ENCODE results near the gene UNC79. TPM values are rescaled to one million over a fixed set of nuclear protein-coding genes. Genes with fewer than 3 reads are reported as not detected.

The UNC79 gene
- total RNA-seq, 1 donor: under 0.01 TPM

DNA sequence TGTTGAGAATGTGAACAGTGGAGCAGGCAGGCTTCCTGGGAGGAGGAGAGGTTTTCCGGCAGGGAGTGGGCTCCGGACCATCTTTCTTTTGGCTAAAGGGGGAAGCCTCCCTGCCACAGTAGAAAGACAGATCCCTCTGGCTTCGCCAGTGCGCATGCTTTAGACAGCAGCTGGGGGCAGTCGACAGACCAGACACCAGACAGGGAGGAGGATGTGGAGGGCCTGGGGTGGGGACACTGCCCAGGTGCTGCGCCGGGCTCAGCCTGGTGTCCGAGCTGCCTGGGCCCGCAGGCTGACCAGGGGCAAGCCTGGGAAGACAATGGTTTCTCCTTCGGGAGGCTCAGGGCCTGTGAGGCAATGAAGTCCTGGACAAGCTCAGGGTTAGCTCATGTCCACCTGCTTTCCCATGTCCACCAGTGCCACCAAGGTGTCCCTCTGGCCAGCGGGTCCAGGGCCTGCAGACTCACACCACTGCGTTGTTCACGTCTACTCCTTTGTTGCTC is 290.3 kb downstream of the UNC79 start:
- DNase-seq (ENCODE audit: low read depth in 2 of 3, low spot score in 2 of 3): no peak

DNA sequence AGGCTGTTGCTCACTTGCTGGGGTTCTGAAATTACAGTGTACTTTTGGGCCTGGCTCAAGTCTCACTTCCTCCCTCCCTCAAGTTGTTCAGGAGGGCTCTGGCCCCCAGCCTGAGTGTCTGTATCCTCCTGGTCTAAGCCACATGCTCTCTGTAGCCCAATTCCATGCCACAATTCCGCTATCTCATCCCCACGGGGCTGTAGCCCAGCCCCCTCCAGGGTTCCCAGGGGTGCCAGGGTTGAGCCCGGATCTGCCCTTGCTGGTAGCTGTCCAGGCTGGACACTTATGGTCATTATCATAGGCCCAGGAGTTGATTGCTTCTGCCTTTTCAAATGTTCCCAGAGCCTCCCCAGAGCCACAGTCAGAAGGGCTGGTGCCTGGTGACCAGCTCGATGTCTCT is 292.3 kb downstream of the UNC79 start:
- no peak for DNase-seq (ENCODE audit: low read depth in 2 of 3, low spot score in 2 of 3)

DNA sequence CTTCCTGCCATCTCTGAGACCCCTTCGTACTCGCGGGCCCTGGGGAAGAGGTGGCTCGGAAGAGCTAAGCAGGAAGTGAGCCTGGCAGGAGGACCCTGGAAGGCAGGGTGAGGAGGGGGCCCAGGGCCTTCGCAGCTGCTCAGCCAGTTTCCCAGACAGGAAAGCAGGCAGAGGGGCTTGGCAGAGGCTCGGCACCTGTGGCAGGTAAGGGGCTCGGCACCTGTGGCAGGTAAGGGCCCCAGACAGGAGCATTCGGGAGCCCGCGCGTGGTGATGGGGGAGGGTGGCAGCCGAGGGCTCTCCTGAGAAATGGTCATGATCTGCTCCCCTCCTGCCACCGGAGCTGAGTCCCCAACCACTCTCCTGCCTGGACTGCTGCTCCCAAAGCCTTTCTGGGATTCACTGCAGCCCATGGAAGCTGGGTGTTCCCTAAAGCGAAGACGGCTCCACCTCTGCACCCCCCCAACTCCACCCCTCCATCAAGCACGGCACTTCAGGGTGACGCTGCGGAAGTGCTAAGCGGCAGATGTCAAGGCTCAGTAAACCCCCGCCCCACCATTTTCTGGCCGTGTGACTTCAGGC is 294.4 kb downstream of the UNC79 start:
- no peak for DNase-seq (ENCODE audit: low read depth in 2 of 3, low spot score in 2 of 3)

DNA sequence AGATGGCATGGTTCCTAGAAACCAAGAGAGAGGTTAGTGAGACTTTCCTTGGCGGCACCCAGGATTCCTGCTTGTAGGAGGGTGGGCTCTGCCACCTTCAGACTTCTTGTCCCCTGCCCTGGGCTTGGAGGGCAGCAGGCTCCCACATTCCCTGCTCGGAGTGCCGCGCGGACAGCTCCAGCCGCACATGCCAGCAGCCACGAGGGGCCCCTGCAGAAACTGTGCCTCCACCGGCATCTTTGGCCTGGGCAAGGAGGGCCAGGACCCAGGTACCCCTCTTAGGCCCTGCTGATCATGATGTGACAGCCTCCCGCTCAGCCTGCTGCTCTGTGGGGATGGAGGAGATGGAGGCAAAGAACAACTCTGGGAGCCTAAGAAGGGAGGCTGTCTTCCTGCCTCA is 295.3 kb downstream of the UNC79 start:
- no peak for DNase-seq (ENCODE audit: low read depth in 2 of 3, low spot score in 2 of 3)

DNA sequence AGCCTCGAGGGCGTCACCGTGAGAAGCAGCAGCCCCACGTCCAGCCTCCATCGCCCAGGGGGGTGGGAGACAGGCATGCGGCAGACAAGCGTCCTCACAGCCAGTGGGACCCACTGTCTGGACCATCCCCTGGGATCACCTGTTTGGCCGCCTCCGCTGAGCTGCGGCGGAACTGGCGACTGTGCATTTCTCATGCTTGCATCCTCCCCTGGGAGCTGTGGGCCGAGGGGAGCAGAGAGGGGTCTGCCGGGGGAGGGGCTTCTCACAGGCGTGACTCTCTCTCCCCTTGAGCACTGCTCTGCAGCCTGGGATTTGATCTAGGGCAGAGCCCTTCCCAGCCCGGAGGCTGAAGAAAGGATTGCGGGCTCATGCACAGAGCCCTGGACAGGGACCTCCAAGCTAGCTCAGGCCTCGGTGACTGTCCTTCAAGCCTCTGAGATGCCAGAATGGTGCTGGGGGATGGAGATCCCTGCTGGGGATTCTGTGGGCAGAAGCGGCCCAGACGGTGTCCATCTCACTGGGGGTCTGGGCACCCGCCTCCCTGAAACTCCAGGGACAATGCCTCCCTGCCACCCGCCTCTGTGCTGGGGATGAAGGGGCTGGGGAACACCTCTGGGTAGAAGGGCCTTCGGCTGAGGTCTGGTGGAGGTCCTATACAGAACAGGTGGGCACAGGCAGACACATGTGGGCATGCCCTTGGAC is 296.5 kb downstream of the UNC79 start:
- no peak for DNase-seq (ENCODE audit: low read depth in 2 of 3, low spot score in 2 of 3)

DNA sequence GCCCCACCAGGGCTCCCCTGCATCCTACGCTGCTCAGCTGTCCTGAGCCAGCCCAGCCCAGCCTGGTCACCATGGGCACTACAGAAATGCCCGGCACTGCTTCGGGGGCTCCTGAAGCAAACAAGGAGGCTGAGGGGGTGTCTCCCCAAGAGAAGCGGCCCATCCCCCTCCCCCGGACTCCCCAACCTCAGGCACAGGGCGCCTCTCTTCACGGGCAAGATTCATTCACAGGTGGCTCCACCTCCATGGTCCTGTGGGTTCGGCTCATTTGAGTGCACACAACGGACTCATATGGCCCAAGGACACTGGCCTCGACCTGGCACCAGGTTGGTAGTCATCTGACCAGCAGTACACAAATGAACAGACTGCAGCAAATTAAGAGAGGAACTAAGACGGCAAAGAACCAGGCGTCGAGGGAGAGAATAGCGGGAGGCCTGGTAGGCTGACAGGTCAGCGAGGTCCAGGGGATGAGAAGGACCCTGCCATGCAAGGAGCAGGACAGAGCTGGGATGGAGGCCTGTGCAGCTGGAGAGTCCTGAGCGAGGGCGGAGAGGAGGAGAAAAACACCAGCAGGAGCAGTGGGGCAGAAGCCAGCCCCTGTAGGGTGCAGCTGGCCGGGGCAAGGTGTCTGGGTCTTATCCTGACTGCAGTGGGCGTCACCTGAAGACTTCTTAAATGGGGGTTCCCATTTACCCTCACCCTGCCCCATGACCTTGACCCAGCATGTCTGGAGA is 297.3 kb downstream of the UNC79 start:
- no peak for DNase-seq (ENCODE audit: low read depth in 2 of 3, low spot score in 2 of 3)

DNA sequence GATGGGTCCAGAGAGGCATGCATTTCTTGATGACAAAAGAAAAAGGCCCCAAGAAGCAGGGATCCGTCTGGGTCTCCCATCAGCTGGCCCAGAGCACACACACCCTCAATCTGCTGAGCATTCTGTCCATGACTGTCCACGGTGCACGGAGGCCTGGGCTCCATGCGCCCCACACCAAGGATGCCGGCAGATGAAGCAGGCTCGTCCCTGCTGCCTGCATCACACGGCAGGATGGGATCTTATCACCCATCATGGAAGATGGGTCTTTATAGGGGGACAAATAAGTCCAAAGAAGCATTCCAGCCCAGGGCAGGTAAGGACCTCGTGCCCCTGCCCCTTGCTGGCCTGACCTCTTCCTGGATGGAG is 297.9 kb downstream of the UNC79 start:
- DNase-seq (ENCODE audit: low read depth in 2 of 3, low spot score in 2 of 3): no peak

DNA sequence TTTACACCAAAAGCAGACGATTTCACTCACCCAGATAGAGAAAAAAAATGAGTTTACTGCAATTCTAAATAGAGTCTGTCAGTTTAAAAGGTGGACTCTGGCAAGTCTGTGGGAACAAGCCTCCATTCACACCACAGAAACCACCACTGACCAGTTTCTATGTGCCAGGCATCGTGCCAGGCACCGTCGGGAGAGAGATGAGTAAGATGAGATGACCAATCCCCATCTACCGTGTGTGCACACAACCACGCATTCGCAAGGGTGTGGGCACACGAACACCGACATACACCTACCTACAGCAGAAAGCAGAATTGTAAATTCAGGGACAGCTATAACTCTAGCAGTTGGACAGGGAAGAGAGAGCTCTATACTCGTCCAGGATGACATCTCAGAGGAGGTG is 299.3 kb downstream of the UNC79 start:
- DNase-seq (ENCODE audit: low read depth in 2 of 3, low spot score in 2 of 3): no peak

DNA sequence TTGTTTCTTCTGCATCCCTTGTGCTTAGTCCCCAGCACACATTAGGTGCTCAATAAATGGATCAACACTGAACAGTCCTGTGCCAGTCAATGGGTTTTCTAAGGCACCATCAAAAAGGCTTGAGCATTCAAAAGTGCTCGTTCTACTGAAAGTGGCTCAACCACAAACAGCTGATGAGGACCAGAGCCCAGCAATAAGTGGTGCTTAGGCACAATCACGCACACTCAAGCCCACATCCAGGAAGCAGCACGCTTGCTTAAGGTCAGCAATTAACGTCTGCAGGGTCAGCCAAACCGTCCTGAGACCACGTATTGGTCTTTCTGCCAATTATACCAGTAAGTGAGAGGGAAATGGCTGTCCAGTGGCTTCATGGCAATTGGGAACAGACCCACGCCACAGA is 301.0 kb downstream of the UNC79 start:
- no peak for DNase-seq (ENCODE audit: low read depth in 2 of 3, low spot score in 2 of 3)

DNA sequence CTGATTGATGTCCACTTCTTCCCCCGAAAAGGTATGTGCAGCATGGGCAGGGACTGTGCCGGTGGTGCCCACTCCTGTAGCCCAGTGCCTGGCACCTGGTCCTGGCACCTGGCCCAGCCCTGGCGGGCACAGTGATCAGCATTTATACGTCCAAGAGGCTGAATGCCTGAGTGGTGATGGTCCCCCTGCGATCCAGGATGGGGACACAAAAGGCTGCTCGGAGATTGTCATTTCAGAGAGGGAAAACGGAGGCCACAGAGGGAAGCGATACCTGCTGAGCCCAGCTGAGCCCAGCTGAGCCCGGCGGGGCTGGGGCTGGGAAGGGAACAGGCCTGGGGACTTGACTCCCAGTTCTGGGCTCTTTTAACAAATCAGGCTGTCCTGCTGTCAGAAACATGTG is 301.8 kb downstream of the UNC79 start:
- no peak for DNase-seq (ENCODE audit: low read depth in 2 of 3, low spot score in 2 of 3)

DNA sequence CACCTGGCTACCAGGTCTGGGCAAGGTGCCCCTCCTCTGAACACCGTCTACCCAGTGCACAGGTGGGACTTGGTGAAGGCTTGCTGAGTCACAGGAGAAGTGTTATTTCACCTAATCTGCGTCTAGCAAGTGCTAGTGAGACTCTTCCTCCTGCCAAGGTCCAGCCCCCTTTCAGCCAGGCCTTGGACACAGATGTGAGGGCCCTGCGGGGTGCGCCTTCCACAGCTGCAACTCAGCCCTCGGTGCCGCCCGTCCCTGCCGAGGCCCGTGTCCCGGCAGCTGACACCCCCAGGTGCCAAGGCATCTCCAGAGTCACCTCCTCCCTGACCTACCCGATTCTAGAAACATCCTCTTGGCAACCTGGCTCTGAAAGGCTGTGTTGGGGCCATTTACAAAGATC is 302.5 kb downstream of the UNC79 start:
- no peak for DNase-seq (ENCODE audit: low read depth in 2 of 3, low spot score in 2 of 3)

DNA sequence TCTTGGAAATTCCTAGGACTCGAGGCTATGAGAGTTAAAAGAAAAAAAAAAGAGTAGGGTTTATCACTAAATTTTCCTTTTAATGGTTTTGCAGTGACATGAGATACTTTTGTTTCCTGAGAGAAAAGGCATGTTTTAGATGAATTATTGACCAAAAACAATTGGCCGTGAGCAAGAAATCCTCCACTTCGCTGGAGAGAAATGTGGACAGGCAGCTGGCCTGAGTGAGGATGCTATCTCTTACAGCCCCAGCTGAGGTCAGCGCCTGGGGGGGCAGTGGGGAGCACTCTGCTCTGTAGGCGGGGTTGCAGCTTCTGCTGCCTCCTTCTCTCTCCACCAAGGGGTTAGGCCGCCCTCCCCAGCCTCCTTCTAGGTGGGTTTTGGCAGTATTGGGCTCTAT is 302.9 kb downstream of the UNC79 start:
- DNase-seq (ENCODE audit: low read depth in 2 of 3, low spot score in 2 of 3): no peak

DNA sequence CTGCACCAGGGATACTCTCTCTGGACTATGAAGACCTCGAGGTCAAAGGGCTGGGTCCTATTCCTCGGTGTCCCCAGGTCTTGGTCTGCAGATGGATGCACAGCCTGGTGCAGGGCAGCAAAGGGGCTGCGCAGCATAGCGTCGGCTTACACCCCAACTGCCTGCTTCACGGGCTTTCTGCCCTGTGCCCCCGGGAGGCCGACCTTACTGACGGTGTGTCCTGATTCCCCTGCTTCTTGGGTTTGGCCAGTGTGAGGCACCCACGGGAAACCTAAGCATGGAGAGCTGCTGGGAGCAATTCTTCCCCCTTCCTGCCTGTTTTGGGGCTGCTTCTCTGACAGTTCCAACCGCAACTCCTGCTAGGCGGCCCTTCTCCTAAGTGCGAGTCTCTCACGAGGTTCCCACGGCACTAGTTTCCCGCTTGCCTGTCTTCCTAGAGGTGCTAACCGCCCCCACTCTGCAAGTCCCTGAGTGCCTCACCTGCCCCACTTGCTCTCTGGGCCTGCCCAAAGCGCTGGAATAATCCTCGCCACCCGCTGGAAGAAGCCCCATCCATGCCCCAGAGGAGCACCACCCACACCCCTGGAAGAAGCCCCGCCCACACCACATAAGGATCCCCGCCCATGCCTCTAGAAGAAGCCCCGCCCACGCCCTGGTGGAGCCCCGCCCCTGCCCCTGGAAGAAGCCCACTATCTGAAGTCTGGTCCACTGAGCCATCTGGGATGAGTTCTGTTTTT is 303.5 kb downstream of the UNC79 start:
- DNase-seq (ENCODE audit: low read depth in 2 of 3, low spot score in 2 of 3): no peak

DNA sequence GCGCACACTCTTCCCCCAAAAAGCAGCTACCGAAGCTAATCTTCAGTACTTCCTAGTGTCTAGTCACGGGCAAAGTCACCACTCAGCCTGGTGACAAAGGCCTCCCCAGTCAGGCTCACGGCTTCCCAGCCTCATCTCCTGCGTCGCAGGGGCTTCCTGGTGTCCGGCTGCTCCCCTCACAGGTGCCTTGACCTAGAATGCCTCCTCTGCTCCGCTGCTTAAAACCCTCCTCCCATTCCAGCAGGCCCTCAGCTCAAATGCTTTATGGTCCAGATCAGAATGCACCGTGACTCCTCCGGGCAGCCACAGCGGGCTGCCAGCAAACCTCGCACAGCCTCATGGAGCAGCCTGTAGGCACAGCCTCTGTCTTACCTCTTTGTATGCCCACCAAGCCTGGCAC is 304.5 kb downstream of the UNC79 start:
- no peak for DNase-seq (ENCODE audit: low read depth in 2 of 3, low spot score in 2 of 3)

DNA sequence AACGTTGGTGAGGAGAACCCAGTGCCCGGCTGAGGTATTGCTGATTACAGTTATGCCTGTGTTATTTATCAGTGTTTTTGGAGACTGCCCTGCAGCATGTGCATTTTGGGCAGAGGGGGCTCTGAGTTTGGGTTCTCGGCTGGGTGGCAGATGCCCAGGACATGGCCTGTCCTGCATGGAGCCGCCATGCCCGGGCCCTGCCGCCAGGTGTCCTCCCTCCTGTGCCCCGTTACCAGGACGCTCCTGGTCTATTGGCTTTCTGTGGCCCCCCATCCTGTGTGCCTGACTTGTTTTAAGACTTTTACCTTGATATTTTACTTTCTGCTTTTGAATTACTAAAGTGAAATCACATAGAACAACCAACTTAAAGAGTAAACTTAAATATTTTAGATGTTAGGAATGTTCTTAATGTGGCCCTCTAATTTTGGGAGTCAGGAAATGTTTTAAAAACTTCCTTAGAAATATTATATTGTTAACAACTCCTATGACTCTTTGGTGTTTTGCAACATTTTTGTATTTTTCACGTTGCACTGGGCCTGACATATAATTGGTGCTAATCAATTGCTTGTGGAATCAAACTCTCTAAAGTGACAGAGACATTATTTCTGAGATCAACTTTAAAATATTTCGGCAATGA is 305.8 kb downstream of the UNC79 start:
- peak in 1 of 3 donors; percentile 12 for DNase-seq (ENCODE audit: low read depth in 2 of 3, low spot score in 2 of 3)

DNA sequence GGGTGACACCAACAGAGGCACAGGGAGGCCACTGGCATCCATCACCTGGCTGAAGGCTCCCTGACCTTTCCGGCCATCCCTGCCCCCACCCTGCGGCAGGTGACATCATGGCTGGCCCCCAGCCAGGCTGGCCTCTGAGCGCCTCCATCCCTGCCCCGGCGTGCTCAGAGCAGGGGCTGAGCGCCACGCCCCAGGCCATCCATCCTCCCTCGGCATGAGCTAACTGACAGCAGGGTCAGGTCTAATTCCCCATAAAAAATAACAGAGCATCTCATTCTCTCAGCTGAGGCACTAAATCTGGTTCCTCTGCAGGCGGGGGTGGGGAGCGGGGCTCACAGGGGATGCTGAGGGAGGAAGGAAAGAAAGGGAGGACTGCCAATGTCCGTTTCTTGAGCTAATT is 306.9 kb downstream of the UNC79 start:
- no peak for DNase-seq (ENCODE audit: low read depth in 2 of 3, low spot score in 2 of 3)

DNA sequence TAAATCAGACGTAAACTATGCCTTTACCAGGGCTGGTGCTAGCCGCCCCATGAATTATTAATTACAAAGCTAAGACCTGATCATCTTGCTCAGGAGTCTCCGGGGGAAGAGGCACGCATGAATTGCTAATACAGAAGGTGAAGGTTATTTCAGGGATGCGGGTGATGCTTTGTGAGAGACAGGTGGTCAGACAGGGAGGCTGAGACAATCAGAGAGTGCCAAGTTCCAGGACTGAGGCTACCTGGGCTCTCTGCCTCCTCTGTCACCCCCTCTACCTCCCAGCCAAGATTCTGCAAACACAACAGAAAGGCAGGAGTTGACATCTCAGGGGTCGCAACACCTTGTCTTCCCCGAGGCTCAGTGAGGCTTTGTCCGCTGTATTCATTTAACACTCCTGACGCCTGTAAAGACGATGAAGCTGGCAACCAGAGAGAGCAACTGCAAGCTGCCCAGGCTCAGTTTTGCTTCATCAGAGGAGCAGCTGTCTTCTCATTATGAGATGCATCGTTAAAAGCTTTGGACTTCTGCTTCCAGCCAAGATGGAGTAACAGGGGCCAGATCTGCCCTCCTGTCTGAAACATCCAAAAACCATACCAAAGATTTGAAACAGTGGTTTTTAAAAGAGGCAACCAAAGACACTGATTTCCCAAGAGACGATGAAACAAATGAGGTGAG is 311.0 kb downstream of the UNC79 start:
- DNase-seq (ENCODE audit: low read depth in 2 of 3, low spot score in 2 of 3): no peak

DNA sequence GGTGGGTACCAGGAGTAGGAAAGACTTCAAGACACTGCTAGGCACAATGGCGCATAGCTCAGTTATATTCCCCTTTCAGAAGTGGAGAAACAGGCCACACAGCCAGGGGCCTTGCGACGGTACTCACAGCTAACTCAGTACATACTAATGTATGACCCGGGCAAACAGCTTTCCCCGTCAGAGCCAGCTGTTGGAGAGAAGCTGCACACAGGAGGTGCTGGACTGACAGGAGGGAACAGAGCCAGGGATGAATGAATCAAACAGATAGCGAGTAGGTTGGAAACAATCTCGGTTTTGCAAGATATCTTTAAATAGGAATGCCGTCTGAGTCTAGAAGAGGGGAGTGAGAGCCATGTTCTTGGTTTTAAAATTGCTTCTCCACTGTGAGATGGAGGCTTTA is 312.0 kb downstream of the UNC79 start:
- no peak for DNase-seq (ENCODE audit: low read depth in 2 of 3, low spot score in 2 of 3)

DNA sequence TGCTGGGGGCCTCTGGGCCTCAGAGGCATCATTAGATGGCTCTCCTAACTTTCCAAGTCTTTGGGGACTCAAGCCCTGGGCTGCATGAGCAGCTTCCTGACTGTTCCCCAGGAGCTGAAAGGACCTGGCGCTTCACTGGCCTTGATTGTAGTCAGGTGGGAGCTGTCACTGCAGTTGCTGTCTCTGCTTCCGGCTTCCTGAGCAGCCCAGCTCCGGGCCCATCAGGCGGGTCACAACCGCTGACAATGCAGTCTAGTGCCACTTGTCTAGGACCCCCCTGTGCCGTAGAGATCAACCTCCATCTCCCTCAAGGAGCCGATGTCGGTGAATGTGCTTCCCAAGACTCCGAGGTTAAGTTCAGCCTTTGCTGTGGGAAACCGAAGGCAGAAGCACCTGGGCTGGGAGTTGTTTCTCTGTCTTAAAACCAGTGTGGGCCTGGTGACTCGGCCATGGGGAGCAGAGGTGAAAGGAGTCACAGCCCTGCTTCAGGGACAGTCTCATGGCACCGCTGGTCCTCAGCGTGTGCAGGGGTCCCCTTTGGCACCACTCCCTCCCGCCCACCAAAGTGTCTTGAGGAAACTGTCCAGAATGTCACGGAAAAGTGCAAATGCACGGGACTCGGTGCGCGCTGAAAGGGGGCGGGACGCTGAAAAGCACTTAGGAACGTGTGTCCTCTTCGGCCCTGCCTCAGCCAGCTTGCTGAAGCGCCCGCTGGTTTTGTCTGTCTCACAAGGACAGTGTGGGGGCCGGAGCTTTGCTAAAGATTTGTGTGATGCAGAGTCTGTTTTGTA is 312.7 kb downstream of the UNC79 start:
- no peak for DNase-seq (ENCODE audit: low read depth in 2 of 3, low spot score in 2 of 3)

DNA sequence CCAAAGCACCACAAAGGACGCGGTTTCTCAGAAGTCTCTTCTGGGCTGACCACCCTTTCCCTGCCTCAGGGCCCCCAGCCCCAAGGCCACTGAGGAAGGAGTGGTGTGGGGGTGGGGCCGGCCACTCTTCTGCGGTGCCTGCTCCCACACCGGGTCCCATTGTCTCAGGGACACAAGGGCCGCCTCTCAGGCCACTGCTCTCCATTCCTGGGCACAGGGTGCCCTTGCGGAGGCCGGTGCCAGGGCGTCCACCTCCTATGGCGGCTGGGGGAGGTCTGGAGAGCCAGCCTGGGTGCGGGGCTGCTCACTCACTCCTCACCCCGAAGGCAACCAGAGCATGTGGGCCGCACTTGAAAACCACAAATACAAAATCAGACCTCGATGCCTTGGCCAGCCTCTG is 313.4 kb downstream of the UNC79 start:
- no peak for DNase-seq (ENCODE audit: low read depth in 2 of 3, low spot score in 2 of 3)

Measured in hematopoietic multipotent progenitor cell (in vitro differentiated cells).